GM19035 (cell line): ENCODE data around the gene TXLNA.
"Not testable (repeated sequence)": the region's sequence is repeated elsewhere in the genome, so short reads cannot be mapped to it uniquely, and the experiment has no call there.

ENCODE experiments used
- ATAC-seq: cut with Tn5 transposase; IDR thresholded peaks from one replicate; pipeline ENCODE4 v1.9.1; 2021; ENCODE audit not compliant: unreplicated experiment

The TXLNA gene

GRCh38 chr1:32179443-32180185 is at the start of gene TXLNA:
Gene TXLNA, plus strand, starts transcription at chr1:32179675. Its CDS starts 671 bp downstream, at chr1:32180346.
- ATAC-seq, result peak; percentile 88

- not testable (repeated sequence) for ATAC-seq
Observed at GRCh38 chr1:32133950-32134280, 45.6 kb upstream of the TXLNA start.

DNA sequence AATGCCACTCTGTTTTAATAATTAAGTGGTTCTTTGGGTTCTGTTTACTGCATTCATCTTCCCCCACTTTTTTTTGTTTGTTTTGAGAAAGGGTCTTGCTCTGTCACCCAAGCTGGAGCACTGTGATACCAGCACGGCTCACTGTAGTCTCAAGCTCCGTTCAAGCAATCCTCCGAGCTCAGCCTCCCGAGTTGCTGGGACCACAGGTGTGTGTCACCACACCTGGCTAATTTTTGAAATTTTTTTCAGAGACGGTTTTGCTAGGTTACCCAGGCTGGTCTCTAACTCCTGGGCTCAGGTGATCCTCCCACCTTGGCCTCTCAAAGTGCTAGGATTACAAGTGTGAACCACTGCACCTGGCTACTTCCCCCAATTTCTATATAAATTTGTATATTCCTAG is 42.4 kb upstream of the TXLNA start:
- ATAC-seq, result no peak

- no peak for ATAC-seq
Observed at GRCh38 chr1:32138965-32139364, 40.5 kb upstream of the TXLNA start.

- no peak for ATAC-seq
Observed at GRCh38 chr1:32142446-32143301, 36.8 kb upstream of the TXLNA start.

GRCh38 chr1:32143302-32143695 is 36.2 kb upstream of the TXLNA start:
- not testable (repeated sequence) for ATAC-seq

DNA sequence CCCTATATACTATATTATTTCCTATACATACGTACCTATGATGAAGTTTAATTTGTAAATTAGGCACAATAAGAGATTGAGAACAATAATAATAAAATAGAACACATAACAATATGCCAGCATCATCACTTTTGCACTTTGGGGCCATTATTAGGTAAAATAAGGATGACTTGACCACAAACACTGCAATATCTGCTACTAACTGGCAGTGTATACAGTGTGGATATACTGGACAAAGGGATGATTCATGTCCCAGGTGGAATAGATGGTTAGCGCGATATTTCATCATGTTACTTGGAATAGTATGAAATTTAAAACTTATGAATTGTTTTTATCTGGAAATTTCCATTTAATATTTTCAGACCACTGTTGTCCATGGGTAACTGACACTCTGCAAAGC is 35.4 kb upstream of the TXLNA start:
- ATAC-seq, result no peak

DNA sequence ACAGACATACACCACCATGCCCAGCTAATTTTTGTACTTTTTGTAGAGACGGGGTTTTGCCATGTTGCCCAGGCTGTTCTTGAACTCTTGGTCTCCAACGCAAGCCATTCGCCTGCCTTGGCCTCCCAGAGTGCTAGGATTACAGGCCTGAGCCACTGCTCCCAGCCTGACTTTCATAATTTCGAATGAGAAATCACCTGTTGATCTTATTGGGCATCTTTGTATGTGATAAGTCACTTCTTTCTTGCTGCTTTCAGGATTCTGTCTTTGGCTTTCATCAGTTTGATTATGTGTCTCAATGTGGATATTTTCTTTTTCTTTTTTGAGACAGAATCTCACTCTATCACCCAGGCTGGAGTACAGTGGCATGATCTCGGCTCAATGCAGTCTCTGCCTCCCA is 31.7 kb upstream of the TXLNA start:
- not testable (repeated sequence) for ATAC-seq

DNA sequence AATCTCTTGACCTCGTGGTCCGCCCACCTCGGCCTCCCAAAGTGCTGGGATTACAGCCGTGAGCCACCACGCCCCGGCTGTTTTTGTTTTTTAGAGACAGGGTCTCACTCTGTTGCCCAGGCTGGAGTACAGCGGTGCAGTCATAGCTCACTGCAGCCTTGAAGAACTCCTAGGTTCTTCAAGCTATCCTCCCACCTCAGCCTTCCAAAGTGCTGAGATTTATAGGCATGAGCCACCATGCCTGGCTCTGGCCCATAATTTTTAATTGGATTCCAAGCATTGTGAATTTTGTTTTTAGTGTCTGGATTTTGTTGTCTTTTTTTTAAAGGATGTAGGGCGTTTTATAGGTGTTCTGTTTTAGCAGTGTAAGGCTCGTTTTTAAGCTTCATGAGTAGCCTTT is 28.6 kb upstream of the TXLNA start:
- no peak for ATAC-seq

DNA sequence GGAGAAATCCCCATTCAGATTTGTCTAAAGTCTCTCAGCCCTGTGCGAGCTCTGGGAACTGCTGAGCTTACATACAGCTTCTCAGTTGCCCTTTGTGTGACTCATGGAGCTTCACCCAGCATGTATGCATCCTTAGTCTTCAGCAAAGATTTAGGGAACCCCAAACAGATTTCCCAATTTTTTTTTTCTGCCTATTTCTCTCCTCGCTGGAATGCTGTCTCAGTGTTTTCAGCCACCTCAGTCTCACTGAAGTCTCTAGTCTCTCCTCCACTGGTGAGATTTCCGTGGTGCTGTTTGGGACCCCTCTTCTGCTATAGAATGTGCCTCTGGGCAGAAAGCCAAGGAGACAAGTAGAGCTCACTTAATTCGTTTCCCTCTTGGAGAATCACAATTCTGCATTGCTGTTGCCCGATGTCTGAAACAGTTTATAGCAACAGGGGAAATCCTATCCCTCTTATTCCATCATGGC is 28.1 kb upstream of the TXLNA start:
- no peak for ATAC-seq

- no peak for ATAC-seq
Observed at GRCh38 chr1:32159189-32159588, 20.3 kb upstream of the TXLNA start.

DNA sequence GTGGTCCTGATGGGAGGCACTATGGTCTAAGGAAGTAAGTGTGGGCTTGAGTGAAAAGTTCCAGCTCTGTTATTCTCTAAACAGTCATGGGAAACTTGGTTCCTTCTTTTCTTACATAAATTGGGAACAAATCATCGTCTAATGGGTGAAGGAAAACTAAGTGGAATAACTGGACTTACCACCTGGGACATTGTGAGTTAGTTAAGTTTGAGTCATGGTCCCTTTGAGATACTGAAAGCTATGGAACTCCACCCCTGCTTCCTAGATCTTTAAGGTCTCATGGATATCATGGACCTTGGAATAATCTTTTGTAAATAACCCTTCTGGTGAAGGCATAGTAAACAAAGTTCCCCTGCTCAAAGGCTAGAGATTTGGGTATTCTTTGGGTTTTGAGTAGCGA is 16.1 kb upstream of the TXLNA start:
- ATAC-seq, result no peak

DNA sequence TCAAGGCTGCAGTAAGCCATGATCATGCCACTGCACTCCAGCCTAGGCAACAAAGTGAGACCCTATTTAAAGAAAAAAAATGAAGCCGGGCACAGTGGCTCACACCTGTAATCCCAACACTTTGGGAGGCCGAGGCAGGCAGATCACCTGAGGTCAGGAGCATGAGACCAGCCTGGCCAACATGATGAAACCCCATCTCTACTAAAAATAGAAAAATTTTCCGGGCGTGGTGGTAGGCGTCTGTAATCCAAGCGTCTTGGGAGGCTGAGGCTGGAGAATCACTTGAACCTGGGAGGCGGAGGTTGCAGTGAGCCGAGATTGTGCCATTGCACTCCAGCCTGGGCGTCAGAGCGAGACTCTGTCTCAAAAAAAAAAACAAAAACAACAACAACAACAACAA is 13.8 kb upstream of the TXLNA start:
- not testable (repeated sequence) for ATAC-seq

GRCh38 chr1:32170991-32171390 is 8.5 kb upstream of the TXLNA start:
- ATAC-seq, result no peak

- ATAC-seq, result no peak
Observed at GRCh38 chr1:32172621-32173245, 6.7 kb upstream of the TXLNA start.

- no peak for ATAC-seq
Observed at GRCh38 chr1:32178380-32179192, 889 bp upstream of the TXLNA start.

DNA sequence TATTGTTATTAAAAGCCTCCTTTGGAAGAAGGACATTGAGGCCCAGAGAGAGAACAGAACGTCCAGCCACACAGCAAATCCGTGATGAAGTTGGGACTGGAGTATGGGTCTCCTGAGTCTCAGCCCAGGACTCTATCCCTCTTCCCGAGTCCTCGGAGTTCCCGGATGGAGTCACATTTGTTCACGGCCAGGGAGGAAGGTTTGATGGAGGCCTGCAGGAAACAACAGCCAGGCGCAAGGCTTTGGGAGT is 357 bp upstream of the TXLNA start:
- ATAC-seq, result peak; percentile 2

DNA sequence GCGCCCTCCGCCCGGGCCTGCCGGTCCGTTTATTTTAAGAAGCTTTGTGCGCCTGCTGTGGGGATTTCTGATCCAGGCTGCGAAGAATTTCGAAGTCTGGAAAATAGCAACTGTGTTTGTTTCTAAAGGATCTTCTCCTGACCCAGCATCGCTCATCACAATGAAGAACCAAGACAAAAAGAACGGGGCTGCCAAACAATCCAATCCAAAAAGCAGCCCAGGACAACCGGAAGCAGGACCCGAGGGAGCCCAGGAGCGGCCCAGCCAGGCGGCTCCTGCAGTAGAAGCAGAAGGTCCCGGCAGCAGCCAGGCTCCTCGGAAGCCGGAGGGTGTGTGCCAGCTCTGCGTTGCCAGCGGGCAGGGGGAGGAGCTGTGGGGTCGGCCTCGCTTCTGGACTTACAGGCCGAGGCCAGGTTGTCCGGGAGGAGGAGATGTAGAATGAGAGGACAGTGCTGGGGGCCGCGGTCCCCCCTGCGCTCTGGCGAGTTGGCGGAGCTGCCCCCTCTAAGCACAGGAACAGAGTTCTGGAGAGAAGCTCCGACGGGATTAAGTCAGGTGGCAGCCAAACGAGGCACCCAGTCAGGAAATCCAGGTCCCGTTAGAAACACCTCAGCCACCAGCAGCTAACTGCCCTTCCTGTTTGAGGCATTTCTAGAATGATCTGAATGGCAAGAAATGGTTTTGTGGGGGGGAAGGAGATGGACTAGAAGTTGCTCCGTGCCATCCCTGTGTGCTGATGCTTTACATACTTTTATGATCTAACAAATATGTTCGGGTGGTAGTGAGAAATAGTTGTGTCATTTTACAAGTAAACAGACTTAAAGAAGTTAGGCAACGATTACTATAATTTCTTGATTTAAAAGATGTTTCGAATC is 948 bp downstream of the TXLNA start:
- no peak for ATAC-seq

DNA sequence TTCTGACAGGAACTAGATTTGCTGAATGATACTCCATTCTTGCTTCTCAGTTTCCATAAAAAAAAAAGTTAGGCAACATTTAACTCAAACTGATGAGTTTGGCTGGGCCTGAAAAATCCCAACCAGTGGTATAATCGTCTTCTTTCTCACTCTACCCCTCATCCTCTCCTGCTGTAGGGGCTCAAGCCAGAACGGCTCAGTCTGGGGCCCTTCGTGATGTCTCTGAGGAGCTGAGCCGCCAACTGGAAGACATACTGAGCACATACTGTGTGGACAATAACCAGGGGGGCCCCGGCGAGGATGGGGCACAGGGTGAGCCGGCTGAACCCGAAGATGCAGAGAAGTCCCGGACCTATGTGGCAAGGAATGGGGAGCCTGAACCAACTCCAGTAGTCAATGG is 1.6 kb downstream of the TXLNA start:
- no peak for ATAC-seq

DNA sequence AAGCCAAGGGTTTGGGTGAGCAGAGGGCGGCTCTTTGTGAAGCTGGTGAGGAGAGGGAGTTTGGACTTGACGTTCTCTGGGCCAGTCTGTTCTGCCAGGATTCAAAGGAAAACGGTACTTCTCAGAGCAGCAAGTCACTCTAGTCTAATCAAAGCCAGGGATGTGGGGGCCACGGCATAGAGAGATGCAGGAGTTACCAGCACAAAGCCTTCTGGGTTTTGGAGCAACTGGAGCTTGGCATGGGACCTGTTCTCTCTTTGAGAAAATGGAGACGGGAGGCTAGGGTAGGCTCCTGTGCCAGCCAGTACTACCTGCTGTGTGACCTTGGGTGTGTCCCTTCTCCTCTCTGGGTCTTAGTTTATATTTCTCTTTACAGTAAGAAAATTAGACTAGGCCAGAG is 2.1 kb downstream of the TXLNA start:
- ATAC-seq, result no peak
